HG03025 (cell line): Measurements from ENCODE around the gene WT1.

Experiments
- ATAC-seq: cut with Tn5 transposase; IDR thresholded peaks from one replicate; pipeline ENCODE4 v1.9.1; 2021; ENCODE audit warnings: mild to moderate bottlenecking, moderate library complexity; ENCODE audit not compliant: unreplicated experiment, low FRiP score

WT1 gene

DNA sequence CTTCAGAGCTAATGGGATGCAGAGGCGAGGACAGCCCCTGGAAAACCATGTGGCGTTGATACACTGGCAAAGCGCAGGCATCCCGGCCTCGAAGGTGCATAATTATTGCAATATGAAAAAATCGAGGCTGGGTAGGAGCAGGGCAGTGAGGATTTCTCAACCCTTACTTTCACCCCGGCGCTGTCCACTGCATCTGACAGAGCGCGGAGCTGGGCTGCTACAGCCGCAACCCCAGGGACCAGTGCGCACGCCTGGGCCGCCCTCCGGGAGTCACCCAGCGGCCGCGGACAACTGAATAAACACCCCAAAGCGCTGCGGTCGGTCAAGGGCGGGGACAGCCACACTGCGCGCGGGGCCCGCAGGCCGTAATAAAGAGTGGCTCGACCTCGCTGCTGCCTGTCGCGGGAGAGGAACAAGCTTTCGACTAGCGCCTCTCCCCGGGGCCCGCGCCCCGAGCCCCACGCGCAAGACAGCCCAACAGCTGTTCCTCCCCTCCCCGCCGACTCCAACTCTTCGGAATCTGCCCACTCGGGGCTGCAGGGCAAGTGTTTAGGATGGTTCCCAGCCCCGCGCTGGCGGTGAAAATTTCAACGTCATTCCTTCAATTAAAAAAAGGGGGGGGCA is 3.6 kb upstream of the WT1 start:
- ATAC-seq: no peak

DNA sequence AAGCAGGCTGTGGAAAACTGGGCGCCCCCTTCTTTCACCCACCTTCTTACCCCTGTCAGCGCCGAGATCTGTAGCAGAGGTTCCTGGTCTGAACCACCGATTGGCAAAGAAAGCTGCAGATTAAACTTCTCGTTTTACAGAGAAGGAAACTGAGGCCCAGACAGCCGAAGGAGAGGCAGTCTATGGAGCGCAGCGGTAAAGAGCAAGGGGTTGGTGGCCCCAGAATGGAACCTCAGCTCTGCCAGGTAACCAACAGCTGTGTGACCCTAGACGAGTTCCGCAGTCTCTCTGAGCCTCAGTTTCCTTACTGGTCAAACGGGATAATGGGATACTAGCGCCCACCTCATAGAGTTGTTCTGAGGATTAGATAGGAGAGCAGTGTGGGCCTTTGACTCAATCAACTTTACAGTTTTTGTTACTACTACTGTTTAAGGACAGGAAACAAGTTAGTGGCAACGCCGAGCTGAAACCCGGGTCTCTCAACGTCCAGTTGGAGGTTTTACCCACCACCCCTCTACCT is 3.1 kb upstream of the WT1 start:
- ATAC-seq: no peak

- no peak for ATAC-seq
Observed at GRCh38 chr11:32437495-32438345, 2.4 kb upstream of the WT1 start.

DNA sequence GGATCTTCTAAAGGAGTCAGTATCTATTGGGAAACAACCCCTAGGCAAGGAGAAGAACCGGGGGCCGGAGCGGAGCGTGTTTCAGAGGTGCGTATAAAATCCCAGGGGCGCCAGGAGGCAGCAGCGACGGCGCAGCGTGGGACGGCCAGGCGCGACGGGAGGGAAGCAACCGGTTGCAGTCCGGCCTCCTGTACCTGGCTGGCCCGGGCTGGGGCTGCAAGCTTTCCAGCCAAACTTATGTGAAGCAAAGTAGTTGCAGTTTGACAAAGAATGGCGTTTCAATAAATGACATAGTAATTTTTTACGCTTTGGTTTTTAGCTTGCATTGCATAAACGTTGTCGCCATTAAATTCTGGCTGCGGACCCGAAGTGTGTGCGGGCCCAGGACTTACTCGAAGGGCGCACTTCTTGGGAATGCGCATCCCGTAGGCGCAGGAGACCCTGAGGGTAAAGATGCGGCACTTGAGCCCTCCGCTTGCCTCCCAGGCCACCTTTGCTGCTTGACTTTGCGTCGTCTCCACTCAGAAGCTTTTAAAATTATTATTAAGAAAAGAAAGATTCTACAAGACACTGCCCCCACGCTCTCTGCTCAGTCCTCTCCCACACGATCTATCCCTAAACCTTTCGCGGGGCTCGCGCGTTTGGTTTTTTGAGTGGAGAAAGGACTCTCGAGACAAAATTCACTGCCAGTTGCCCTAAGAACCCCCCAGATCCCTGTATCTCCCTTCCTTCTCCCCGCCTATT is 1.6 kb upstream of the WT1 start:
- ATAC-seq: no peak

DNA sequence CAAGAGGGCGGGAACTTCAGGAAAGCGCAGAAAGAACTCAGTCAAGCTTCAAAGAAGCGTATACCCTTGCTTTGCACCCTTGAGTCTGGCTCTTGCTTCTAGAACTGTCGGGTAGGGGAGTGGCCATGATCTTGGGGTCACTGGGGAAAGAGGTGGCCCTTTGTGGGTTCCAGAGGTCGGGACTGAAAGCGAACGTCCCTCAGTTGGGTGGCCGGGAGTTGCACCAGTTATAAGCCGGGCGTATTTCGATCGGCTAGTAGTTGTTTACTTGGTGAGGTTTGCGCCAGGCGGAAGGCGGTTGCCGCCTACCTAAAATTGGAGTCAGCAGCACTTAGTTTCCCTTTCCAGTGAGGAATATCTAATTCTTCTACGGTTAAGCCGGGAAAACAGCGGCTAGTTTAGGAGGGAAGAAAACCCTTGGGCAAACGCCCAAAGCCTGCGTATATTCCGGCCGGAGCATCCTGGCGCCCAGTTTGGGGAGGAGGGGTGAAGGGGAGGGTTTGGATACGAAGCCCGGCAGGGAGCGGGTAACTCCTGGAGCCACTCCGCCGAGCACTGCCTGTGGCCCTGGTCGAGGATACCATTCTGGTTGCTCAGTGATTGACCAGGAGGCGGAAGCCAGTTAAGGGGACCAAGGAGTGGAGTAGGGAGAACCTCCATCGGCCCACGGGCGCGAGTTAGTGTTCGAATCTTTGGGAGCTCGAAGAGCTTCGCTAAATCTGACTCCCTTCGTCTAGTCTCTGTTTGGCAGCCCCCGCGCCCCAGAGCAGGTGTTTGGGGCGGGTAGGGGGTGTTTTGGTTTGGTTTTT is 807 bp upstream of the WT1 start:
- no peak for ATAC-seq

DNA sequence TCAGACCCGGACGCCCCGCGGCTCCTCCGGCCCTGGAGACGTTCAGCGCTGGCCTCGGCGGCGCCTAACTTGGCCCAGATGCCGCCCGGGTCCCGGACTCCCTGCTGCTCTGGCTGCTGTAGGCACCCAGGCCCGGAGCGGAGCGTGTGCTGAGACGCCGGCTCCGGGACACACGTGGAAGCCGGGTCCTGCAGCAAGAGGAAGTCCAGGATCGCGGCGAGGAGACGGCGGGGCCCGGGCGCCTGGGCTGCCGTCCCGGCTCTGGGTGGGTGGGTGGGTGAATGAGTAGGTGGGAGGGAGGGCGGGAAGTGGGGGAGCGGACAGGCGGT is 223 bp downstream of the WT1 start:
- no peak for ATAC-seq

GRCh38 chr11:32434356-32435151 is 785 bp downstream of the WT1 start:
- no peak for ATAC-seq

GRCh38 chr11:32433914-32434355 is 1.4 kb downstream of the WT1 start:
- ATAC-seq: no peak

GRCh38 chr11:32433101-32433913 is 2.0 kb downstream of the WT1 start:
- no peak for ATAC-seq

DNA sequence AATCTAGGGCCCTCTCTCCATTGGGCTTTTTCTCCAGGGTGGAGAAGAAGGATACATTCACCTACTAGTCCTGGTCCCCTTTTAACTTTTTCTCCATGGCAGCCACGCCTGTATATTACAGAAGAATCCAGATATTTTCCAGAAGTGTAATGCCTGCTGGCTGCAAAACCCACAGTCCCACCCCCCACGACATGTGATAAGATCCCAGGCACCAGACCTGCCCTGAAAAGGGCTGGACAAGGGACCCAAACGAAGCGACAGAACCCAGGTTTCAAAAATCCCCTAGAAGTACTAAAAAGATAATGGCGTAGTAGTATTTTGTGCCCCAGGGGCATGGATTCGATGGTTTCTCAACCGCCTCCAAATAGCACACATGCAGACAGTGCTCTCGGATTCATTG is 2.8 kb downstream of the WT1 start:
- no peak for ATAC-seq

- no peak for ATAC-seq
Observed at GRCh38 chr11:32430568-32431381, 4.6 kb downstream of the WT1 start.

DNA sequence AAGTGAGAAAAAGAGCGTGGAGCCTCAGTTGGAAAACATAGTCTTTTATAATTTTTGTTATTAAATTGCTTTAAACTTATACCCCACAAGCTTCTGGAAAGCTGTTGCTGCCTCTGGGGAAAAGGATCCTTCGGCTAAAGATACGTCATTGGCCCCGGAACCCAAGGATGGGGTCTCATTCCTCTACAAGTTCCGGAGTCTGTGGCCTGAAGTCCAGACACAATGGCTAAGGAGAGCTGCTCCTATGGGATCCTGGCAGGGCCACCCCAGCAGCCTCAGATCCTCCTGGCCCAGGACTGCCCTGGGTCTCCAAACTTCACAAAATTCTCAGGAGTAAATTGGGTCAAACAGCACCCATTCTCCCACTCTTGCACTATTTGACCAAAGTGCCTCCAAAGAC is 5.9 kb downstream of the WT1 start:
- no peak for ATAC-seq

DNA sequence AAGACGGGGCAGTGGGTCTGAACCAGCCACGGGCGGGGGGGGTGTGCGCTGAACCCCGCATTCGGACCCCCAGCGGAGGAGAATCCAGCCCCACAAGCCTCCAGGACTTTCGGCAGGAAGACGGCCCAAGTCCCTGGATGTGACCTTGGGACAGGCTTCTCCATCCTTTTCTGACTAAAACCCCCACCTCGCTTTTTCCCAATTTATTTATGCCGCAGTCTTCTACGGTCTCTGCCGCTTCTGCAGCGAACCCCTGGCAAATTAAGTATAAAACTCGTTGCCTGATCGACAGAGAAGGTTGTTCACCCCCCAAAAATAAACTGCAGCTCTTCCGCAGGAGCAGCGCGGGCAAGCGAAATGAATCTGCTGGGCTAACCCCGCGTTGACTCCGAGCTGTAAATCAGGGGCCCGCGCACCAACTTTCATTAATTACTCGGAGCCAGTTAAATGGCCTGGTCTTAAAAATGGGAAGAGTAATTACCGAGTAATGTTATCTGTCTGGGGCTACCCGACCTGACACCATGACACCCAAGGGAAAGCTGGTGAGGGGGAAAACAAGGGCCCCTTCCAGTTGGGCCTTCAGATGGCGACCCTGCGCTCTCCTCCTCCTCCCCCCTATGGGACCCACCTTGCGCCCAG is 6.6 kb downstream of the WT1 start:
- ATAC-seq: no peak

- no peak for ATAC-seq
Observed at GRCh38 chr11:32427935-32428664, 7.2 kb downstream of the WT1 start.

- no peak for ATAC-seq
Observed at GRCh38 chr11:32427616-32427934, 7.8 kb downstream of the WT1 start.

GRCh38 chr11:32426819-32427615 is 8.3 kb downstream of the WT1 start:
- ATAC-seq: no peak
